ENCODE results near the gene CCDC157. TPM values are rescaled to one million over a fixed set of nuclear protein-coding genes. Genes with fewer than 3 reads are reported as not detected.
"Not testable (repeated sequence)": the region's sequence is repeated elsewhere in the genome, so short reads cannot be mapped to it uniquely, and the experiment has no call there.

Gene CCDC157
- total RNA-seq, 1 experiment from 2014 or later = 3.6 TPM

GRCh38 chr22:30325724-30326254 lies 31.0 kb upstream of the CCDC157 start:
- DNase-seq (ENCODE audit: low spot score) = no peak

- DNase-seq (ENCODE audit: low spot score) = no peak
These were observed 30.5 kb upstream of the CCDC157 start for GRCh38 chr22:30326255-30326705.

- peak; percentile 89 for DNase-seq (ENCODE audit: low spot score)
These were observed 30.0 kb upstream of the CCDC157 start, which contains the start of gene TBC1D10A for GRCh38 chr22:30326706-30327362. Gene TBC1D10A (minus strand): TSS chr22:30326941. CDS start chr22:30326881, 60 bp downstream.

GRCh38 chr22:30327864-30328345 lies 28.9 kb upstream of the CCDC157 start:
- peak; percentile 51 for DNase-seq (ENCODE audit: low spot score)

- DNase-seq (ENCODE audit: low spot score) = no peak
These were observed 28.2 kb upstream of the CCDC157 start for GRCh38 chr22:30328466-30329049.

- no peak for DNase-seq (ENCODE audit: low spot score)
These were observed 24.3 kb upstream of the CCDC157 start for GRCh38 chr22:30332551-30332950.

- DNase-seq (ENCODE audit: low spot score) = no peak
These were observed 23.7 kb upstream of the CCDC157 start for GRCh38 chr22:30332994-30333706.

- no peak for DNase-seq (ENCODE audit: low spot score)
These were observed 23.1 kb upstream of the CCDC157 start for GRCh38 chr22:30333707-30334087.

GRCh38 chr22:30334646-30335045 lies 22.2 kb upstream of the CCDC157 start:
- DNase-seq (ENCODE audit: low spot score) = no peak

GRCh38 chr22:30335236-30335635 lies 21.6 kb upstream of the CCDC157 start:
- no peak for DNase-seq (ENCODE audit: low spot score)

- DNase-seq (ENCODE audit: low spot score) = no peak
These were observed 19.9 kb upstream of the CCDC157 start for GRCh38 chr22:30336752-30337460.

GRCh38 chr22:30337461-30337778 lies 19.4 kb upstream of the CCDC157 start:
- DNase-seq (ENCODE audit: low spot score) = no peak

- DNase-seq (ENCODE audit: low spot score) = not testable (repeated sequence)
These were observed 18.5 kb upstream of the CCDC157 start for GRCh38 chr22:30338341-30338740.

- DNase-seq (ENCODE audit: low spot score) = no peak
These were observed 18.0 kb upstream of the CCDC157 start for GRCh38 chr22:30338802-30339201.

- no peak for DNase-seq (ENCODE audit: low spot score)
These were observed 15.7 kb upstream of the CCDC157 start for GRCh38 chr22:30340911-30341685.

GRCh38 chr22:30344447-30345200 lies 12.2 kb upstream of the CCDC157 start:
- no peak for DNase-seq (ENCODE audit: low spot score)

GRCh38 chr22:30347255-30347892 lies 9.4 kb upstream of the CCDC157 start:
- no peak for DNase-seq (ENCODE audit: low spot score)

- no peak for DNase-seq (ENCODE audit: low spot score)
These were observed 8.4 kb upstream of the CCDC157 start for GRCh38 chr22:30348404-30348803.

- no peak for DNase-seq (ENCODE audit: low spot score)
These were observed 8.0 kb upstream of the CCDC157 start for GRCh38 chr22:30348809-30349208.

GRCh38 chr22:30351226-30351625 lies 5.6 kb upstream of the CCDC157 start:
- DNase-seq (ENCODE audit: low spot score) = no peak

All from HT-29 (cell line).